Prostate gland (tissue), 1 donor: ENCODE results near the gene SLC44A3.

Source experiments
- POLR2A ChIP-seq: fragments of 450-650 bp; IDR thresholded peaks from one replicate; pipeline ENCODE4 v1.6.1; 2016; ENCODE audit warnings: antibody characterized with exemption, mild to moderate bottlenecking
- POLR2AphosphoS5 ChIP-seq: sonication (generic); formaldehyde crosslinking; IDR thresholded peaks from one replicate; pipeline ENCODE4 v1.6.1; 2017; ENCODE audit warnings: antibody characterized with exemption

- no peak for TF ChIP-seq POLR2AphosphoS5
- TF ChIP-seq POLR2A: no peak
Measured at GRCh38 chr1:94776474-94776873, 43.7 kb upstream of the SLC44A3 start.
